ENCODE results near the gene ZNRF3. TPM values are rescaled to one million over a fixed set of nuclear protein-coding genes. Genes with fewer than 3 reads are reported as not detected.

The ZNRF3 gene
- total and polyA plus RNA-seq, 2 donors (not counting 1 experiment from before 2014, with no cell fraction given): 0.21 to 0.71 TPM

- H3K27ac ChIP-seq (ENCODE audit: low read length in 2 of 2): no peak overlapping the region
- no peaks in the 10 kb centered on the region for H3K4me1 ChIP-seq (ENCODE audit: control insufficient read depth in 2 of 2, insufficient read depth in 2 of 2, low read length in 2 of 2)
- peaks cover 28% of the 10 kb centered on the region for H3K27me3 Mint-ChIP-seq
- TF ChIP-seq EZH2 (IDR thresholded peaks at IDR 0.05; ENCODE audit: borderline replicate concordance, insufficient read depth, low read depth, low read length, poor library complexity, severe bottlenecking): no peak
- TF ChIP-seq, protein P1, sequence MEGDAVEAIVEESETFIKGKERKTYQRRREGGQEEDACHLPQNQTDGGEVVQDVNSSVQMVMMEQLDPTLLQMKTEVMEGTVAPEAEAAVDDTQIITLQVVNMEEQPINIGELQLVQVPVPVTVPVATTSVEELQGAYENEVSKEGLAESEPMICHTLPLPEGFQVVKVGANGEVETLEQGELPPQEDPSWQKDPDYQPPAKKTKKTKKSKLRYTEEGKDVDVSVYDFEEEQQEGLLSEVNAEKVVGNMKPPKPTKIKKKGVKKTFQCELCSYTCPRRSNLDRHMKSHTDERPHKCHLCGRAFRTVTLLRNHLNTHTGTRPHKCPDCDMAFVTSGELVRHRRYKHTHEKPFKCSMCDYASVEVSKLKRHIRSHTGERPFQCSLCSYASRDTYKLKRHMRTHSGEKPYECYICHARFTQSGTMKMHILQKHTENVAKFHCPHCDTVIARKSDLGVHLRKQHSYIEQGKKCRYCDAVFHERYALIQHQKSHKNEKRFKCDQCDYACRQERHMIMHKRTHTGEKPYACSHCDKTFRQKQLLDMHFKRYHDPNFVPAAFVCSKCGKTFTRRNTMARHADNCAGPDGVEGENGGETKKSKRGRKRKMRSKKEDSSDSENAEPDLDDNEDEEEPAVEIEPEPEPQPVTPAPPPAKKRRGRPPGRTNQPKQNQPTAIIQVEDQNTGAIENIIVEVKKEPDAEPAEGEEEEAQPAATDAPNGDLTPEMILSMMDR (IDR thresholded peaks at IDR 0.05): no peak
- H3K9ac ChIP-seq (ENCODE audit: low read length): no peak overlapping the region
- H3K4me3 Mint-ChIP-seq: no peak overlapping the region
- DNase-seq (no peak), ATAC-seq (ENCODE audit: low read depth) (no peak)
- CTCF ChIA-PET: interaction anchor here (0.7 kb wide), 1 partner anchor 8 kb away, joined by 3 read pairs; no protein-coding TSS in a partner anchor
- no peak overlapping the region for H3K27ac Mint-ChIP-seq
- POLR2A ChIA-PET: no interaction called here
- H3K4me1 Mint-ChIP-seq: peaks cover 2% of the 10 kb centered on the region
- 90% methylated on average over 1 of the region's 4 CpGs for WGBS (ENCODE audit: insufficient coverage)
- H3K9me3 ChIP-seq (ENCODE audit: control extremely low read depth in 1 of 3, control insufficient read depth in 2 of 3, insufficient read depth in 1 of 3, low read length in 2 of 3): peaks cover 0 to 3% (median 0%) of the 10 kb centered on the region in 3 donors
- intact Hi-C loops (cut with micrococcal nuclease): no loop called here
- no peaks in the 10 kb centered on the region for H3K9me3 Mint-ChIP-seq (ENCODE audit: insufficient read depth)
- H2AFZ ChIP-seq (ENCODE audit: insufficient read depth, low read depth, low read length, poor library complexity, severe bottlenecking): no peak overlapping the region
- no peaks in the 10 kb centered on the region for H3K79me2 ChIP-seq (ENCODE audit: control insufficient read depth, insufficient read depth, low read length)
- H3K4me2 ChIP-seq (replicated peaks; ENCODE audit: low read depth, low read length, poor library complexity, severe bottlenecking): no peak overlapping the region
- no peaks in the 10 kb centered on the region for H3K36me3 ChIP-seq (replicated peaks in 1 of 2; ENCODE audit: control extremely low read depth in 1 of 2, control insufficient read depth in 1 of 2, extremely low read depth in 1 of 2, insufficient read depth in 2 of 2, low read length in 1 of 2)
- no peak overlapping the region for H3K4me3 ChIP-seq (ENCODE audit: control extremely low read depth in 1 of 5, extremely low read depth in 1 of 5, insufficient read depth in 1 of 5, low read depth in 2 of 5, low read length in 4 of 5)
- peaks cover 0 to 21% (median 2%) of the 10 kb centered on the region in 4 experiments for H3K27me3 ChIP-seq (replicated peaks in 1 of 4; ENCODE audit: control extremely low read depth in 1 of 4, control insufficient read depth in 3 of 4, insufficient read depth in 4 of 4, low read length in 3 of 4)
- no peaks in the 10 kb centered on the region for H4K20me1 ChIP-seq (ENCODE audit: control insufficient read depth, insufficient read depth, low read length, poor library complexity, severe bottlenecking)
Observed at GRCh38 chr22:28938286-28938833, 55.0 kb downstream of the ZNRF3 start.

GRCh38 chr22:28939394-28939793 is 56.0 kb downstream of the ZNRF3 start:
- H3K27me3 Mint-ChIP-seq: peaks cover 28% of the 10 kb centered on the region
- no peak for DNase-seq
- intact Hi-C loops (cut with micrococcal nuclease): no loop called here
- H3K4me1 Mint-ChIP-seq: peaks cover 2% of the 10 kb centered on the region
- TF ChIP-seq, protein P1 (IDR thresholded peaks at IDR 0.05): no peak
- no peak for TF ChIP-seq EZH2 (IDR thresholded peaks at IDR 0.05; ENCODE audit: borderline replicate concordance, insufficient read depth, low read depth, low read length, poor library complexity, severe bottlenecking)
- Histone ChIP-seq H3K36me3 (replicated peaks in 1 of 2; ENCODE audit: control extremely low read depth in 1 of 2, control insufficient read depth in 1 of 2, extremely low read depth in 1 of 2, insufficient read depth in 2 of 2, low read length in 1 of 2) (no peaks in the 10 kb centered on the region), H3K9ac (ENCODE audit: low read length) (no peak overlapping the region), H2AFZ (ENCODE audit: insufficient read depth, low read depth, low read length, poor library complexity, severe bottlenecking) (no peak overlapping the region), H3K9me3 (ENCODE audit: control extremely low read depth in 1 of 3, control insufficient read depth in 2 of 3, insufficient read depth in 1 of 3, low read length in 2 of 3) (peaks cover 0 to 3% (median 0%) of the 10 kb centered on the region in 3 donors), H3K4me2 (replicated peaks; ENCODE audit: low read depth, low read length, poor library complexity, severe bottlenecking) (no peak overlapping the region), H4K20me1 (ENCODE audit: control insufficient read depth, insufficient read depth, low read length, poor library complexity, severe bottlenecking) (no peaks in the 10 kb centered on the region), H3K27me3 (replicated peaks in 1 of 4; ENCODE audit: control extremely low read depth in 1 of 4, control insufficient read depth in 3 of 4, insufficient read depth in 4 of 4, low read length in 3 of 4) (peaks cover 0 to 18% (median 2%) of the 10 kb centered on the region in 4 experiments), H3K27ac (ENCODE audit: low read length in 2 of 2) (no peak overlapping the region), H3K4me1 (ENCODE audit: control insufficient read depth in 2 of 2, insufficient read depth in 2 of 2, low read length in 2 of 2) (no peaks in the 10 kb centered on the region), H3K79me2 (ENCODE audit: control insufficient read depth, insufficient read depth, low read length) (no peaks in the 10 kb centered on the region), H3K4me3 (ENCODE audit: control extremely low read depth in 1 of 5, extremely low read depth in 1 of 5, insufficient read depth in 1 of 5, low read depth in 2 of 5, low read length in 4 of 5) (no peak overlapping the region)
- ChIA-PET CTCF (no interaction called here), POLR2A (no interaction called here)
- no peak overlapping the region for H3K27ac Mint-ChIP-seq
- ATAC-seq (ENCODE audit: low read depth): no peak
- H3K9me3 Mint-ChIP-seq (ENCODE audit: insufficient read depth): no peaks in the 10 kb centered on the region
- WGBS (ENCODE audit: insufficient coverage): 92% methylated on average over 2 of the region's 6 CpGs
- H3K4me3 Mint-ChIP-seq: no peak overlapping the region
